SU-DHL-6 (cell line): ENCODE measurements around the gene ITFG2.

Experiments used
- H2AFZ ChIP-seq: fragments of 200-600 bp; sonication (generic); 2 replicates; pipeline ENCODE4 v1.6.1; 2014; ENCODE audit warnings: low read depth, mild to moderate bottlenecking, moderate library complexity, mixed read lengths, antibody characterized with exemption, low read length; ENCODE audit not compliant: severe bottlenecking
- H3F3A ChIP-seq: fragments of 200-600 bp; shearing (Covaris generic); 2 replicates; pipeline ENCODE4 v1.6.0; 2016; ENCODE audit warnings: antibody characterized with exemption, mild to moderate bottlenecking; ENCODE audit not compliant: insufficient read depth
- H3K27ac ChIP-seq: fragments of 200-600 bp; sonication (generic); 2 replicates; pipeline ENCODE4 v1.5.1; 2016; ENCODE audit warnings: low read depth, mild to moderate bottlenecking, low read length, moderate library complexity, mixed read lengths
- H3K27me3 ChIP-seq: fragments of 200-600 bp; sonication (generic), shearing (Covaris generic); 2 replicates; pipeline ENCODE4 v1.6.0; 2014; ENCODE audit warnings: mild to moderate bottlenecking, low read length
- H3K36me3 ChIP-seq: fragments of 200-600 bp; sonication (generic); 2 replicates; pipeline ENCODE4 v1.6.1; 2014; ENCODE audit warnings: mild to moderate bottlenecking, low read length, mixed read lengths
- H3K4me2 ChIP-seq: fragments of 300-600, 200-600 bp; shearing (Covaris generic), sonication (generic); 2 replicates; pipeline ENCODE4 v1.6.0; 2014; ENCODE audit warnings: low read length, low read depth, mild to moderate bottlenecking; ENCODE audit not compliant: poor library complexity, severe bottlenecking
- H3K4me3 ChIP-seq: fragments of 200-600 bp; sonication (generic); 2 replicates; pipeline ENCODE4 v1.5.1; 2014; ENCODE audit warnings: antibody characterized with exemption, low read length, mild to moderate bottlenecking, mixed read lengths; ENCODE audit not compliant: insufficient read depth, poor library complexity, severe bottlenecking
- H3K79me2 ChIP-seq: fragments of 200-600 bp; sonication (generic); 2 replicates; pipeline ENCODE4 v1.6.1; 2014; ENCODE audit warnings: mild to moderate bottlenecking, low read length, moderate library complexity; ENCODE audit not compliant: insufficient read depth
- H3K9ac ChIP-seq: fragments of 200-600 bp; sonication (generic); 2 replicates; pipeline ENCODE4 v1.7.0; 2014; ENCODE audit warnings: mild to moderate bottlenecking, low read length
- H3K9me2 ChIP-seq: fragments of 200-600 bp; sonication (generic); replicated peaks from 2 replicates; pipeline ENCODE4 v1.6.1; 2014; ENCODE audit warnings: low read length; ENCODE audit not compliant: insufficient read depth
- H3K9me3 ChIP-seq: fragments of 200-600 bp; sonication (generic); 2 replicates; pipeline ENCODE4 v1.6.1; 2014; ENCODE audit warnings: low read length, mixed read lengths; ENCODE audit not compliant: insufficient read depth
- H4K20me1 ChIP-seq: fragments of 200-600 bp; sonication (generic); 2 replicates; pipeline ENCODE4 v1.6.1; 2014; ENCODE audit warnings: low read depth, mild to moderate bottlenecking, antibody characterized with exemption, low read length, moderate library complexity, mixed read lengths
- EZH2phosphoT487 ChIP-seq: fragments of 200-600 bp; sonication (generic), shearing (Covaris generic); conservative IDR thresholded peaks from 2 replicates; pipeline ENCODE4 v1.6.1; 2018; ENCODE audit warnings: mild to moderate bottlenecking, antibody characterized with exemption, low read length, moderate library complexity, mixed read lengths
- TF ChIP-seq, protein P1 (sequence below): fragments of 200-600 bp; sonication (generic); IDR thresholded peaks from one replicate; pipeline ENCODE4 v1.5.1; 2017; ENCODE audit warnings: antibody characterized with exemption, mild to moderate bottlenecking, low read length, moderate library complexity; ENCODE audit not compliant: insufficient read depth, poor library complexity, severe bottlenecking

Gene ITFG2

DNA sequence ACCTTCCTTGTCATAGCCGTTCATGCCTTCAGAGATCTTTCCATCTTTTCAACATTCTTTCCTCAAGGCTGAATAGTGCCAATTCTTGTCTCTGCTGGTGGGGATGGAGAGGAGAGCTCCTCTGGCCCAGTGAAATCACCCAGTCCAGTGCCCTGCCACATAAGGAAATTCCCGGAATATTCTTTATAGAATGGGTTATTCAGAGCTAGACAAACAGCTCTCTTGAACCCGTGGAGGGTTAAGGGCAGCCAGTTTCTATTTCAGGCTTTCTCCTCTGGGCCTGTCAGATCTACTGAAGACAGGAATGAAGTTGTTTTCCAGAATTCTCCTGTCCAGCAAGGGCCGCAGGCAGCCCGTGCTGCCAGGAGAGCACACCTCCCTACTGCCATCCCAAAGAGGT is 30.5 kb downstream of the ITFG2 start:
- H3K9me3 ChIP-seq: no peaks in the 10 kb centered on the region
- no peaks in the 10 kb centered on the region for H3K9me2 ChIP-seq
- no peaks in the 10 kb centered on the region for H3F3A ChIP-seq
- no peak overlapping the region for H3K4me2 ChIP-seq
- H3K9ac ChIP-seq: no peak overlapping the region
- no peak overlapping the region for H3K27ac ChIP-seq
- TF ChIP-seq EZH2phosphoT487: no peak
- TF ChIP-seq, protein P1, sequence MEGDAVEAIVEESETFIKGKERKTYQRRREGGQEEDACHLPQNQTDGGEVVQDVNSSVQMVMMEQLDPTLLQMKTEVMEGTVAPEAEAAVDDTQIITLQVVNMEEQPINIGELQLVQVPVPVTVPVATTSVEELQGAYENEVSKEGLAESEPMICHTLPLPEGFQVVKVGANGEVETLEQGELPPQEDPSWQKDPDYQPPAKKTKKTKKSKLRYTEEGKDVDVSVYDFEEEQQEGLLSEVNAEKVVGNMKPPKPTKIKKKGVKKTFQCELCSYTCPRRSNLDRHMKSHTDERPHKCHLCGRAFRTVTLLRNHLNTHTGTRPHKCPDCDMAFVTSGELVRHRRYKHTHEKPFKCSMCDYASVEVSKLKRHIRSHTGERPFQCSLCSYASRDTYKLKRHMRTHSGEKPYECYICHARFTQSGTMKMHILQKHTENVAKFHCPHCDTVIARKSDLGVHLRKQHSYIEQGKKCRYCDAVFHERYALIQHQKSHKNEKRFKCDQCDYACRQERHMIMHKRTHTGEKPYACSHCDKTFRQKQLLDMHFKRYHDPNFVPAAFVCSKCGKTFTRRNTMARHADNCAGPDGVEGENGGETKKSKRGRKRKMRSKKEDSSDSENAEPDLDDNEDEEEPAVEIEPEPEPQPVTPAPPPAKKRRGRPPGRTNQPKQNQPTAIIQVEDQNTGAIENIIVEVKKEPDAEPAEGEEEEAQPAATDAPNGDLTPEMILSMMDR: no peak
- no peak overlapping the region for H3K4me3 ChIP-seq
- H3K27me3 ChIP-seq: no peaks in the 10 kb centered on the region
- no peaks in the 10 kb centered on the region for H3K79me2 ChIP-seq
- no peak overlapping the region for H2AFZ ChIP-seq
- H3K36me3 ChIP-seq: no peaks in the 10 kb centered on the region
- H4K20me1 ChIP-seq: no peaks in the 10 kb centered on the region

GRCh38 chr12:2844786-2845185 is 32.3 kb downstream of the ITFG2 start:
- no peak overlapping the region for H3K4me2 ChIP-seq
- no peak overlapping the region for H2AFZ ChIP-seq
- no peaks in the 10 kb centered on the region for H3K9me2 ChIP-seq
- H3K27me3 ChIP-seq: no peaks in the 10 kb centered on the region
- no peak overlapping the region for H3K27ac ChIP-seq
- no peaks in the 10 kb centered on the region for H3K9me3 ChIP-seq
- H3K4me3 ChIP-seq: no peak overlapping the region
- H3K79me2 ChIP-seq: no peaks in the 10 kb centered on the region
- H3F3A ChIP-seq: no peaks in the 10 kb centered on the region
- no peaks in the 10 kb centered on the region for H3K36me3 ChIP-seq
- TF ChIP-seq, protein P1: no peak
- no peak for TF ChIP-seq EZH2phosphoT487
- no peaks in the 10 kb centered on the region for H4K20me1 ChIP-seq
- no peak overlapping the region for H3K9ac ChIP-seq

GRCh38 chr12:2845280-2845679 is 32.8 kb downstream of the ITFG2 start:
- no peaks in the 10 kb centered on the region for H3F3A ChIP-seq
- no peak overlapping the region for H2AFZ ChIP-seq
- no peak overlapping the region for H3K27ac ChIP-seq
- no peak overlapping the region for H3K9ac ChIP-seq
- no peak for TF ChIP-seq EZH2phosphoT487
- TF ChIP-seq, protein P1: no peak
- no peaks in the 10 kb centered on the region for H3K36me3 ChIP-seq
- H3K27me3 ChIP-seq: no peaks in the 10 kb centered on the region
- no peaks in the 10 kb centered on the region for H3K79me2 ChIP-seq
- no peaks in the 10 kb centered on the region for H3K9me2 ChIP-seq
- no peaks in the 10 kb centered on the region for H3K9me3 ChIP-seq
- H3K4me3 ChIP-seq: no peak overlapping the region
- H3K4me2 ChIP-seq: no peak overlapping the region
- no peaks in the 10 kb centered on the region for H4K20me1 ChIP-seq
